ENCODE data around the gene DUSP5.

GRCh38 chr10:110558041-110558440, 60.3 kb downstream of the DUSP5 start:
- TF ChIP-seq CTCF (IDR thresholded peaks at IDR 0.05) = no peak
- TF ChIP-seq POLR2AphosphoS5 (IDR thresholded peaks at IDR 0.05) = no peak
